ENCODE results near the gene PLD2.

The PLD2 gene

GRCh38 chr17:4806777-4807604 is at the start of gene PLD2:
TSS of gene PLD2 (plus strand) at chr17:4807152. CDS start at chr17:4807773, 621 bp downstream.
- DNase-seq, result peak; percentile 66

GRCh38 chr17:4759776-4760236 is 47.1 kb upstream of the PLD2 start:
- DNase-seq, result no peak

- no peak for DNase-seq
Measured at GRCh38 chr17:4764595-4764994, 42.4 kb upstream of the PLD2 start.

- DNase-seq, result no peak
Measured at GRCh38 chr17:4766201-4766600, 40.8 kb upstream of the PLD2 start.

- DNase-seq, result no peak
Measured at GRCh38 chr17:4766723-4767122, 40.2 kb upstream of the PLD2 start.

GRCh38 chr17:4768298-4768697 is 38.7 kb upstream of the PLD2 start:
- no peak for DNase-seq

GRCh38 chr17:4769628-4770027 is 37.3 kb upstream of the PLD2 start:
- DNase-seq, result no peak

GRCh38 chr17:4771519-4772234 is 35.3 kb upstream of the PLD2 start, which contains the start of gene TM4SF5:
TSS of gene TM4SF5 (plus strand) at chr17:4771886. CDS start at chr17:4771923, 37 bp downstream.
- DNase-seq, result peak; percentile 26

- no peak for DNase-seq
Measured at GRCh38 chr17:4772235-4772613, 34.7 kb upstream of the PLD2 start.

GRCh38 chr17:4777969-4778760 is 28.8 kb upstream of the PLD2 start:
- DNase-seq, result no peak

- no peak for DNase-seq
Measured at GRCh38 chr17:4780325-4780955, 26.5 kb upstream of the PLD2 start.

GRCh38 chr17:4782652-4783051 is 24.3 kb upstream of the PLD2 start:
- no peak for DNase-seq

GRCh38 chr17:4785311-4786105 is 21.4 kb upstream of the PLD2 start:
- DNase-seq, result no peak

- DNase-seq, result no peak
Measured at GRCh38 chr17:4786106-4786511, 20.8 kb upstream of the PLD2 start, which contains the start of gene VMO1. TSS of gene VMO1 (minus strand) at chr17:4786364. CDS start at chr17:4786352, 12 bp downstream.

- no peak for DNase-seq
Measured at GRCh38 chr17:4786516-4786915, 20.4 kb upstream of the PLD2 start.

- DNase-seq, result no peak
Measured at GRCh38 chr17:4788159-4788806, 18.7 kb upstream of the PLD2 start.

- peak; percentile 19 for DNase-seq
Measured at GRCh38 chr17:4788807-4789700, 17.9 kb upstream of the PLD2 start, which contains the start of gene GLTPD2. TSS of gene GLTPD2 (plus strand) at chr17:4788964. CDS start at chr17:4789012, 48 bp downstream.

- DNase-seq, result peak; percentile 50
Measured at GRCh38 chr17:4789701-4789950, 17.3 kb upstream of the PLD2 start.

GRCh38 chr17:4789951-4790704 is 16.8 kb upstream of the PLD2 start:
- peak; percentile 66 for DNase-seq

GRCh38 chr17:4790705-4791088 is 16.3 kb upstream of the PLD2 start:
- no peak for DNase-seq

Data from DMS79 treated with DMSO at 0.1 percent for 48 hours (cell line).